Endodermal cell (in vitro differentiated cells): Measurements from ENCODE around the gene POLR2L. TPM values are rescaled to one million over a fixed set of nuclear protein-coding genes. Genes with fewer than 3 reads are reported as not detected.
A peak's percentile ranks its signal among the peaks of the same experiment; 100 is the strongest.

Experiments
- DNase-seq: peaks from one replicate; pipeline ENCODE4 v3.0.0-alpha.2; 2017
- H3K27ac ChIP-seq: 2 replicates; pipeline ENCODE4 v1.5.1; 2013; ENCODE audit warnings: mild to moderate bottlenecking, low read depth, low read length, moderate library complexity
- H3K27me3 ChIP-seq: 2 replicates; pipeline ENCODE4 v1.6.1; 2013; ENCODE audit warnings: mild to moderate bottlenecking, low read length, moderate library complexity; ENCODE audit not compliant: insufficient read depth, control insufficient read depth, poor library complexity, severe bottlenecking
- H3K36me3 ChIP-seq: 2 replicates; pipeline ENCODE4 v1.7.0; 2013; ENCODE audit warnings: mild to moderate bottlenecking, low read length, moderate library complexity; ENCODE audit not compliant: control insufficient read depth, insufficient read depth
- H3K4me1 ChIP-seq: one replicate; pipeline ENCODE4 v1.7.0; 2013; ENCODE audit warnings: low read length; ENCODE audit not compliant: control insufficient read depth, insufficient read depth
- H3K4me3 ChIP-seq: 2 replicates; pipeline ENCODE4 v1.5.1; 2013; ENCODE audit warnings: mild to moderate bottlenecking, low read length, moderate library complexity
- H3K9ac ChIP-seq: 2 replicates; pipeline ENCODE4 v1.6.1; 2013; ENCODE audit warnings: mild to moderate bottlenecking, low read length, moderate library complexity; ENCODE audit not compliant: poor library complexity, severe bottlenecking; ENCODE audit errors: extremely low read depth
- H3K9me3 ChIP-seq: 2 replicates; pipeline ENCODE4 v1.6.1; 2013; ENCODE audit warnings: mild to moderate bottlenecking, low read length, moderate library complexity; ENCODE audit not compliant: control insufficient read depth
- H3K27ac Mint-ChIP-seq: 2 replicates; pipeline ENCODE4 v1.8.0; 2020; ENCODE audit warnings: mixed read lengths
- H3K27me3 Mint-ChIP-seq: 2 replicates; pipeline ENCODE4 v1.8.0; 2021; ENCODE audit warnings: mild to moderate bottlenecking, mixed read lengths; ENCODE audit not compliant: insufficient read depth
- H3K36me3 Mint-ChIP-seq: 2 replicates; pipeline ENCODE4 v1.8.0; 2020; ENCODE audit warnings: low read depth, mixed read lengths
- H3K4me1 Mint-ChIP-seq: 2 replicates; pipeline ENCODE4 v1.8.0; 2020; ENCODE audit warnings: mixed read lengths
- H3K4me3 Mint-ChIP-seq: 2 replicates; pipeline ENCODE4 v1.8.0; 2020; ENCODE audit warnings: mild to moderate bottlenecking, moderate library complexity, mixed read lengths
- H3K9me3 Mint-ChIP-seq: 2 replicates; pipeline ENCODE4 v1.8.0; 2020; ENCODE audit warnings: mild to moderate bottlenecking, mixed read lengths
- WGBS, 2 experiments: methylation state at CpG; one replicate each; pipeline versions ENCODE4 v1.1.5 to v1.1.7; 2013; ENCODE audit warnings: missing lambda C conversion rate in 2 of 2, mixed read lengths in 1 of 2; ENCODE audit not compliant: insufficient coverage in 1 of 2, insufficient read length in 1 of 2; 5-methylcytosine and 5-hydroxymethylcytosine counted together
- total RNA-seq, 2 donors: library from RNA; stranded (reverse); fragmentation: NEBNext Ultra II Directional in 1 of 2; extraction: Animal tissue kit (Norgen Biotek cat#: 25700) in 1 of 2; gene quantifications; 2 replicates in 1 of 2; 3 replicates in 1 of 2; pipeline ENCODE4 v1.2.1, GENCODE V29; 2021
- TF ChIP-seq, protein P1 (sequence below): fragments of 200-600 bp; sonication (generic); conservative IDR thresholded peaks from 2 replicates; pipeline ENCODE4 v1.5.0; 2021; ENCODE audit warnings: antibody characterized with exemption, mild to moderate bottlenecking

Gene POLR2L
- total RNA-seq, 2 donors from 2014 or later: 139 to 148 TPM

DNA sequence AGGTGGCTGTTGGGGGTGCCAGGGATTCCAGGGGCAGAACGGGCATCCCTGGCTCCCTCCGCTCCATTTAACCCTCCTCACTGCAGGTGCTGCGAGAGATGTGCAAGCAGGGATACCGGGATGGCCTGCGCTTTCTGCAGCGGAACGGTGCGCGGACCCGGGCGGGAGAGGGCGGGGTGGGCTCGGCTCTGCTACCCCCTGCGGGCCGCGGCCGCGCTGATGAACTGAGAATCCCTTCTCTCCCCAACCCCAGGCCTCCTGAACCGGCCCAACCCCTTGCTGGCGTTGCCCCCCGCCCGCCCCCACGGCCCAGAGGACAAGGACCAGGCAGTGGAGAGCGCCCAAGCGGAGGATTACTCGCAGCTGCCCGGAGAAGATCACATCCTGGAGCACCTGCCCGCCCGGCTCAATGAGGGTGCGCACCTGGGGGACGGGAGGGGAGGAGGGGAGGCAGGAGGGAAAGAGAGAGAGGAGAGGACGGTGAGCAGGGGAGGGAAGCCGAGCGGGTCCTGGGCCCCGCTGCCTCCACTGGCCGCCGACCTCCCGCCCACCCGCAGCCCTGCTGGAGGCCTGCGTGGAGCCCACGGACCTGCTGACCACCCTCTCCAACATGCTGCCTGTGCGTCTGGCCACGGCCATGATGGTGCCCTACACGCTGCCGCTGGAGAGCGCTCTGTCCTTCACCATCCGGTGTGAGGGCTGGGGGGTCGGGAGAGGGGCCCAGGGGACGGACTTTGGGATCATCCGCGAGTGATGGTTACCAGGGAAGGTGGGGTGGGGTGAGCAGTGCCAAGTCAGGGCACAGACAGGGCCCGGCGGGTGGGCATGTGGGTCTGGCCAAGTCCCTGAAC lies 18.7 kb downstream of the POLR2L start:
- Mint-ChIP-seq H3K9me3 (no peaks in the 10 kb centered on the region), H3K27ac (no peak overlapping the region), H3K4me3 (no peak overlapping the region), H3K27me3 (peaks cover 14% of the 10 kb centered on the region), H3K4me1 (peaks cover 9% of the 10 kb centered on the region), H3K36me3 (peaks cover 13% of the 10 kb centered on the region)
- no peak for DNase-seq
- Histone ChIP-seq H3K4me1 (no peaks in the 10 kb centered on the region), H3K27me3 (peaks cover 32% of the 10 kb centered on the region), H3K9me3 (no peaks in the 10 kb centered on the region), H3K27ac (no peak overlapping the region), H3K36me3 (no peaks in the 10 kb centered on the region), H3K4me3 (no peak overlapping the region), H3K9ac (no peak overlapping the region)
- TF ChIP-seq, protein P1, sequence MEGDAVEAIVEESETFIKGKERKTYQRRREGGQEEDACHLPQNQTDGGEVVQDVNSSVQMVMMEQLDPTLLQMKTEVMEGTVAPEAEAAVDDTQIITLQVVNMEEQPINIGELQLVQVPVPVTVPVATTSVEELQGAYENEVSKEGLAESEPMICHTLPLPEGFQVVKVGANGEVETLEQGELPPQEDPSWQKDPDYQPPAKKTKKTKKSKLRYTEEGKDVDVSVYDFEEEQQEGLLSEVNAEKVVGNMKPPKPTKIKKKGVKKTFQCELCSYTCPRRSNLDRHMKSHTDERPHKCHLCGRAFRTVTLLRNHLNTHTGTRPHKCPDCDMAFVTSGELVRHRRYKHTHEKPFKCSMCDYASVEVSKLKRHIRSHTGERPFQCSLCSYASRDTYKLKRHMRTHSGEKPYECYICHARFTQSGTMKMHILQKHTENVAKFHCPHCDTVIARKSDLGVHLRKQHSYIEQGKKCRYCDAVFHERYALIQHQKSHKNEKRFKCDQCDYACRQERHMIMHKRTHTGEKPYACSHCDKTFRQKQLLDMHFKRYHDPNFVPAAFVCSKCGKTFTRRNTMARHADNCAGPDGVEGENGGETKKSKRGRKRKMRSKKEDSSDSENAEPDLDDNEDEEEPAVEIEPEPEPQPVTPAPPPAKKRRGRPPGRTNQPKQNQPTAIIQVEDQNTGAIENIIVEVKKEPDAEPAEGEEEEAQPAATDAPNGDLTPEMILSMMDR: no peak
- 94 to 96% methylated on average over 24 to 53 of the region's 53 CpGs for WGBS, 2 experiments

DNA sequence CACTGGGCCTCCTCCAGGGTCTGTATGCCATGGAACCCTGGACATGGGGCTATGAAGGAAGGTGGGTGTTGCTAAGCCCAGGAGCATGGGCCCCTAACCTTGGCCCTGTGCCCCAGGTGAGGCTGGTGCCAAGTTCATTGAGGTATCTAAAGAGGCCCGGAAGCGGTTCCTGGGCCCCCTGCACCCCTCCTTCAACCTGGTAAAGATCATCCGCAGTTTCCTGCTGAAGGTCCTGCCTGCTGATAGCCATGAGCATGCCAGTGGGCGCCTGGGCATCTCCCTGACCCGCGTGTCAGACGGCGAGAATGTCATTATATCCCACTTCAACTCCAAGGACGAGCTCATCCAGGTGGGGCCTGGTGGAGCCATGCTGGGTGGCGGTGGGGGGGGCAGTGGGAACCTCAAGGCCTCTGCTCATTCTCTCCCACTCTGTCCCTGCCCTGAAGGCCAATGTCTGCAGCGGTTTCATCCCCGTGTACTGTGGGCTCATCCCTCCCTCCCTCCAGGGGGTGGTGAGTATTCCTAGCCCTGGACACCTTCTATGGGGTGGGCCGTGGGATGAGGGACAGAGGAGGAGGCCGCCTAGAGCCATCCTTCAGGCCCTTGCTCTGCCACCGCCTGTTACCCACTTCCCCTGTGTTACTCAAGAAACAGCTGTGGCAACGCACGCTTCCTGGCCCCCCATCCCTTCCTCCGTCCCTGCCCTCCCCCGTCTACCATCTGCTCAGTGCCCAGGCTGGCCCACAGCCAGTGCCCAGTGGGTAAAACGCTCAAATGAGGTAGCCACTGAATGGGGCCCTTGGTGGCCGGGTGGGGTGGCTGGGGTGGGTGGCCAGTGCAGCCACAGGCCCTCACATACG lies 20.6 kb downstream of the POLR2L start:
- no peaks in the 10 kb centered on the region for H3K4me1 ChIP-seq
- Mint-ChIP-seq H3K27me3 (peaks cover 3% of the 10 kb centered on the region), H3K4me3 (no peak overlapping the region), H3K9me3 (no peaks in the 10 kb centered on the region), H3K27ac (no peak overlapping the region), H3K4me1 (no peaks in the 10 kb centered on the region), H3K36me3 (peaks cover 13% of the 10 kb centered on the region)
- no peak overlapping the region for H3K4me3 ChIP-seq
- DNase-seq: no peak
- no peaks in the 10 kb centered on the region for H3K36me3 ChIP-seq
- TF ChIP-seq, protein P1: no peak
- no peak overlapping the region for H3K27ac ChIP-seq
- H3K9me3 ChIP-seq: no peaks in the 10 kb centered on the region
- H3K9ac ChIP-seq: no peak overlapping the region
- H3K27me3 ChIP-seq: peaks cover 17% of the 10 kb centered on the region
- 93 to 99% methylated on average over 11 to 22 of the region's 22 CpGs for WGBS, 2 experiments

DNA sequence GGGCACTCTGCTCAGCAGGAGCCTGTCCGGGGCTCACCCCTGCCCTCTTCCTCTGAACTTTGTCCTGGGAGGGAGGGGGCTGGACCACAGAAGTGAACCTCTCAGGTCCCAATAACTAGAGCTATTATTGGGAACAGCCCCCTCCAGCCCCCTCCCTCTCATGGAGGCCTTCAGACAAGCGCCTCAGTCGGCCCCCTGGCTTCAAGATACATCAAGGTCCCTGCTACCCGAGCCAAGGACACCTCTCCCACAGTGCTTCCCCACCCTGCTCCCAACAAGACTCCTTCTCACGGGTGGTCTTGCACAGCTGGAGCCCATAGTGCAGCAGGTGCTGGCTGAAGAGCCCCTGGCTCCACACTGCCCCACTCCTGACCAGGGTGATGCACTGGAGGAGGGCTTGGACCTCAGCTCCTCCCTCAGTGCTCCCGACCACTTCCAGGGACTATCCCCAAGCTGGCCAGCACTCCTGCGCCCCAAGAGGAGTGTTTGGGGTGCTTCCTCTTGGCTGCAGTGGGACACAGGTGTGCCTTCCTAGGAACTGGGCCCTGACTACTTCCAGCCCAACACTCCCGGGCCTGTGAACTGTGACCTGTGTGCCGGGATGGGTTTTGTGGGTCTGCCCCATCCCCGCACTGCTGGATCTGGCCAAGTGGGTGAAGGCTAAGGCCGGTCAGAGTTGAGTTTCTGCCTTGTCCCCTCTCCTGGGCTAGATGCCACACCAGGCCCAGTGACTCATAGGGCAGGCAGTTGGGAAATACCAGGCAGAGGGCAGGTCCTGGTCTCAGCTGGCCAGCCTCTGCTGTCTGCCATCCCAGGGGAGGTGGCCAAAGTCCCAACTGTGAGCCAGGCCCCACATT lies 21.4 kb downstream of the POLR2L start:
- Mint-ChIP-seq H3K36me3 (peaks cover 13% of the 10 kb centered on the region), H3K27ac (no peak overlapping the region), H3K27me3 (no peaks in the 10 kb centered on the region), H3K4me3 (peak overlapping the region; percentile 70), H3K9me3 (no peaks in the 10 kb centered on the region), H3K4me1 (no peaks in the 10 kb centered on the region)
- WGBS, 2 experiments: 87 to 89% methylated on average over 7 to 11 of the region's 11 CpGs
- H3K27me3 ChIP-seq: peaks cover 8% of the 10 kb centered on the region
- no peaks in the 10 kb centered on the region for H3K36me3 ChIP-seq
- DNase-seq: no peak
- peak overlapping the region; percentile 81 for H3K4me3 ChIP-seq
- H3K9me3 ChIP-seq: no peaks in the 10 kb centered on the region
- H3K9ac ChIP-seq: peak overlapping the region; percentile 63
- no peak overlapping the region for H3K27ac ChIP-seq
- no peaks in the 10 kb centered on the region for H3K4me1 ChIP-seq
- TF ChIP-seq, protein P1: no peak
